Glutamatergic neuron (in vitro differentiated cells): ENCODE results near the gene CACNA1C. TPM values are rescaled to one million over a fixed set of nuclear protein-coding genes. Genes with fewer than 3 reads are reported as not detected.

Source experiments
- DNase-seq: peaks from one replicate; pipeline ENCODE4 v3.0.0; 2022
- H3K27ac Mint-ChIP-seq: one replicate; pipeline ENCODE4 v1.8.0; 2020; ENCODE audit warnings: mild to moderate bottlenecking, mixed read lengths, inconsistent platforms; ENCODE audit not compliant: unreplicated experiment
- H3K27me3 Mint-ChIP-seq: one replicate; pipeline ENCODE4 v1.8.0; 2020; ENCODE audit warnings: mild to moderate bottlenecking, moderate library complexity, mixed read lengths, inconsistent platforms; ENCODE audit not compliant: unreplicated experiment
- H3K36me3 Mint-ChIP-seq: one replicate; pipeline ENCODE4 v1.8.0; 2020; ENCODE audit warnings: mild to moderate bottlenecking, mixed read lengths, inconsistent platforms; ENCODE audit not compliant: unreplicated experiment
- H3K4me1 Mint-ChIP-seq: one replicate; pipeline ENCODE4 v1.8.0; 2020; ENCODE audit warnings: mild to moderate bottlenecking, low read depth, mixed read lengths, inconsistent platforms; ENCODE audit not compliant: unreplicated experiment
- H3K4me3 Mint-ChIP-seq: one replicate; pipeline ENCODE4 v1.8.0; 2020; ENCODE audit warnings: mild to moderate bottlenecking, mixed read lengths, inconsistent platforms; ENCODE audit not compliant: unreplicated experiment
- H3K9me3 Mint-ChIP-seq: one replicate; pipeline ENCODE4 v1.8.0; 2020; ENCODE audit warnings: mild to moderate bottlenecking, moderate library complexity, mixed read lengths, inconsistent platforms; ENCODE audit not compliant: unreplicated experiment
- total RNA-seq: library from RNA; stranded (reverse); fragmentation: NEBNext Ultra II Directional; extraction: Animal tissue kit (Norgen Biotek cat#: 25700); gene quantifications from one replicate; pipeline ENCODE4 v1.2.1, GENCODE V29; 2021; ENCODE audit not compliant: unreplicated experiment
- TF ChIP-seq, protein P1 (sequence below): fragments of 200-600 bp; sonication (generic); IDR thresholded peaks from one replicate; pipeline ENCODE4 v1.5.0; 2021; ENCODE audit not compliant: partially characterized antibody, unreplicated experiment

CACNA1C gene
- total RNA-seq, 1 donor from 2014 or later = 11.0 TPM

DNA sequence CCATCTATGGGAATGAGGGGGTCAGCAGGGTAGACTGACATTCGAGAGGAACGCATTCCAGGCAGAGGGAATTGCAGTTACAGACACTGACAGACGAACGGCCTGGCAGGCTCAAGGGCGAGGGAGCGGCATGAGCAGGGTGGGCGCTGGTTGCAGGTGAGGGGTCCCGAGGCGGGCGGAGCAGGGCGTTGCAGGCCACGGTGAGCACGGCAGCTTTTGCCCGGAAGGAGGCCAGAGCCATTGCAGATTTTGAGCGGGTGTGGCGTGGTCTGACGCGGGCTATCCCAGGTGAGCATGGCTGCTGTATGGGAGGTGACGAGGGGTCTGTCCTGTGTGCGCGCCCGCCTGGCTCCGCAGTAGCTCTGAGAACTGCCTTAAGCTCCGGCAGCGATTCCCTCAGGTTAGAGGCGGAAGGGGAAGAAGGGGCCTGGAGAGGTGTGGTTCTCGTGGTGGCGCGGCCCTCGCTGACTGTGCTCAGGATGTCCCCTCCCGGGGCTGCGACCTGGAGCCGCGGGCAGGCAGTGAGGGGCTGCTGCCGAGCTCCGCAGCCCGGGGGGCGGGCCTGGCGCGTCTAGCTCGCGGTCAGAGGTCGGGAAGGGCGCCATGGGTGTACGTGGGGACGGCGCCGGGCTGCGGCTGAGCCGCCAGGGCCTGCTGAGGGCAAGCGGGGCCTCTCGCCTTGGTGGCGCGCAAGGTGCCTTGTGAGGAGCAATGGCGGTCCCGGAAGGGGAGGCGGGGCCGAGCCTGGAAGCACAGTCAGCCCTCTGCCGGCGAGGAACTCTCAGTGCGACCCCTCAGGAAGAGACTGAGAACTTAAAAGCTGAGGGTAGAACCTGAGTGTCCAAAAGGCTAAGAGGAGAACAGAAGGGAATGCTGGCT, 177.1 kb downstream of the CACNA1C start:
- no peak overlapping the region for H3K27ac Mint-ChIP-seq

DNA sequence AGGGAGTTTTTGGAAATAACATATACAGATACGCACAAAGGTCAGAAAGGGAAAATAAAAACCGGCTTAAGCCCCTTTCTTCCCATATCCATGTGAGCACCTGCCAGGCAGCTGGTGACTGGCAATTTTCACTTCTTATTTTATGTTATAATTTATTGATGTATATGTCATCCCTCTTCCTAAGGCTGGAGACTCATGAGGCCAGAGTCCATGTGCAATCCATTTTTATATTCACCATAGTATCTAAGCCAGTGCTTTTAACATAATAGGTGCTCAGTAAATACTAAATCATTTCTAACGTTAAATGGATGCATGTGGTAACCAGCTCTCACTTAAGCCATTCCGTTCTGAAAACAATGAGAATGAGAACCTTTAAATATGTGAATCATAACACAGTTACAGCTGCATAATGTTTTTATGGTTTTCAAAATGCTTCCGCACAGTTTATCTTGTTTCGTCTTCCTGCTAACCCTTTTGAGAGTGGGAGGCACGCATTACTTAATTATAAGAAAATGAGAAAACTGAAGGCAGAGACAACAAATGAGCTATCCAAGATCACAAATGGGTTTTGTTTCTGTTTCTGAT, 178.3 kb downstream of the CACNA1C start:
- H3K9me3 Mint-ChIP-seq = peaks cover 2% of the 10 kb centered on the region
- no peak overlapping the region for H3K27ac Mint-ChIP-seq

More for the DNA sequence above, 177.1 kb downstream of the CACNA1C start:
- H3K36me3 Mint-ChIP-seq = peaks cover 5% of the 10 kb centered on the region
- H3K4me1 Mint-ChIP-seq = peaks cover 3% of the 10 kb centered on the region
- TF ChIP-seq, protein P1, sequence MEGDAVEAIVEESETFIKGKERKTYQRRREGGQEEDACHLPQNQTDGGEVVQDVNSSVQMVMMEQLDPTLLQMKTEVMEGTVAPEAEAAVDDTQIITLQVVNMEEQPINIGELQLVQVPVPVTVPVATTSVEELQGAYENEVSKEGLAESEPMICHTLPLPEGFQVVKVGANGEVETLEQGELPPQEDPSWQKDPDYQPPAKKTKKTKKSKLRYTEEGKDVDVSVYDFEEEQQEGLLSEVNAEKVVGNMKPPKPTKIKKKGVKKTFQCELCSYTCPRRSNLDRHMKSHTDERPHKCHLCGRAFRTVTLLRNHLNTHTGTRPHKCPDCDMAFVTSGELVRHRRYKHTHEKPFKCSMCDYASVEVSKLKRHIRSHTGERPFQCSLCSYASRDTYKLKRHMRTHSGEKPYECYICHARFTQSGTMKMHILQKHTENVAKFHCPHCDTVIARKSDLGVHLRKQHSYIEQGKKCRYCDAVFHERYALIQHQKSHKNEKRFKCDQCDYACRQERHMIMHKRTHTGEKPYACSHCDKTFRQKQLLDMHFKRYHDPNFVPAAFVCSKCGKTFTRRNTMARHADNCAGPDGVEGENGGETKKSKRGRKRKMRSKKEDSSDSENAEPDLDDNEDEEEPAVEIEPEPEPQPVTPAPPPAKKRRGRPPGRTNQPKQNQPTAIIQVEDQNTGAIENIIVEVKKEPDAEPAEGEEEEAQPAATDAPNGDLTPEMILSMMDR = no peak
- H3K9me3 Mint-ChIP-seq = peaks cover 2% of the 10 kb centered on the region
- H3K4me3 Mint-ChIP-seq = no peak overlapping the region
- peaks cover 2% of the 10 kb centered on the region for H3K27me3 Mint-ChIP-seq
- no peak for DNase-seq

DNA sequence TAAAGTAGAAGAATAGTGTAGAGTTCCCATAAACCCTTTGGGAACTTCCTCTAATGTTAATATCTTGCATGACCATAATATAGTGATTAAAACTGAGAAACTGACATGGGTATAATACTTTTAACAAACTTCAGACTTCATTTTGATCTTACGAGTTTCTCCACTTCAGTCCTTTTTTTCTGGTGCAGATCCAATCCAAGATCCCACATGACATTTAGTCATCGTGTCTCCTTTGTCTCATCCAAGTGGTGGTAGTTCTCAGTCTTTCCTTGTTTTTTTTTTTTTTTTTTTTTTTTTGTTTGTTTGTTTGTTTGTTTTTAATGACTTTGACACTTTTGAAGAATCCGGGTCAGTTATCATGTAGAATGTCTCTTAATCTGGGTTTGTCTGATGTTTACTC, 179.2 kb downstream of the CACNA1C start:
- H3K36me3 Mint-ChIP-seq = peaks cover 5% of the 10 kb centered on the region
- H3K9me3 Mint-ChIP-seq = peaks cover 2% of the 10 kb centered on the region
- no peak for DNase-seq
- TF ChIP-seq, protein P1 = no peak
- peaks cover 4% of the 10 kb centered on the region for H3K4me1 Mint-ChIP-seq
- H3K27ac Mint-ChIP-seq = no peak overlapping the region
- H3K27me3 Mint-ChIP-seq = peaks cover 2% of the 10 kb centered on the region
- no peak overlapping the region for H3K4me3 Mint-ChIP-seq

More for the DNA sequence above, 178.3 kb downstream of the CACNA1C start:
- H3K27me3 Mint-ChIP-seq = peaks cover 2% of the 10 kb centered on the region
- H3K36me3 Mint-ChIP-seq = peaks cover 5% of the 10 kb centered on the region
- peaks cover 3% of the 10 kb centered on the region for H3K4me1 Mint-ChIP-seq
- no peak overlapping the region for H3K4me3 Mint-ChIP-seq
- TF ChIP-seq, protein P1 = no peak
- no peak for DNase-seq

DNA sequence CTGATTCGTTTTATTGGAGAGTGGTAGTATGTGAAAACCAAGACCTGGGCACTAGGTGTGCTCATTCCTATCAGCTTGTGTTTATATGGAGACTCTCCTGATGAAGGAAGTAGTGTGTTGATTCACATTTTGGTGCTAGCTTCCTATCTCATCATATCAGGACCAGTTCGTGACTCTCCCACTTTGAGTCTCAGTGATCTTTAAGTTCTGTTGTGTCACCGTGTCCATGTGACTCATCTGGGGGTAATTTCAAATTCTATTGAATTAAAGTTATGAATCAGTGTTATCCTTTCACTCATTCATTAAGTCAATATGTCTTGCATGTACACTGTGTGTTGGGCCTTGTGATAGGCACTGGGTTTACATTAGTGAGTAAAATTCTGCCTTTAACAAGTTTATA, 180.2 kb downstream of the CACNA1C start:
- H3K4me3 Mint-ChIP-seq = no peak overlapping the region
- H3K36me3 Mint-ChIP-seq = peaks cover 5% of the 10 kb centered on the region
- DNase-seq = no peak
- peaks cover 2% of the 10 kb centered on the region for H3K27me3 Mint-ChIP-seq
- peaks cover 5% of the 10 kb centered on the region for H3K4me1 Mint-ChIP-seq
- H3K9me3 Mint-ChIP-seq = peaks cover 2% of the 10 kb centered on the region
- no peak overlapping the region for H3K27ac Mint-ChIP-seq
- TF ChIP-seq, protein P1 = no peak

DNA sequence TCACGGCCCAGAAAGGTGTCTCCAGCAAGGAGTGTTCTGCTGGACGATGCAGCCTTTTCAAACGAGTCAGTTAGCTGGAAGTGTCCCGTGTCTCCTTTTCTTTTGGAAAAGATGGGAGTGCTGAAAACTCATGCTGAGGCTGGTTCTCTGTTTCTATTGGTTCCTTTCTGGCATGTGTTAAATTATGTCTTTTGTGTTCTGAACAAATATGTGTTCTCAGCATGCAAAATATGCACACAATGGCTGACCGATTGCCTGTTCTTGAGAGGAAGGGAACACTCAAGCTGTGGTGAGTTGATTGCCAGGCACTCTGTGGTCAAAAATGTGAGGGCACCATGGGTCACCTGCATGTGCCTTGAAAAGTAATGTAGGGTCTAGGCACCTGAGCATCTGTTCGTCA, 181.3 kb downstream of the CACNA1C start:
- Mint-ChIP-seq H3K9me3 (peaks cover 5% of the 10 kb centered on the region), H3K36me3 (peaks cover 5% of the 10 kb centered on the region), H3K27me3 (peaks cover 3% of the 10 kb centered on the region), H3K4me3 (no peak overlapping the region), H3K4me1 (peaks cover 15% of the 10 kb centered on the region), H3K27ac (no peak overlapping the region)
- TF ChIP-seq, protein P1 = no peak
- no peak for DNase-seq
